ENCODE results near the gene CCM2.
A peak's percentile ranks its signal among the peaks of the same experiment; 100 is the strongest.

The CCM2 gene

GRCh38 chr7:44976040-44976745, 23.8 kb upstream of the CCM2 start:
- no peak overlapping the region for H3K27ac Mint-ChIP-seq
- H3K4me1 Mint-ChIP-seq: no peaks in the 10 kb centered on the region
- no peaks in the 10 kb centered on the region for H3K9me3 Mint-ChIP-seq
- DNase-seq: no peak
- peaks cover 3% of the 10 kb centered on the region for H3K27me3 Mint-ChIP-seq (ENCODE audit: low read depth, poor library complexity)
- no peaks in the 10 kb centered on the region for H3K36me3 Mint-ChIP-seq (ENCODE audit: low read depth)
- no peak overlapping the region for H3K4me3 Mint-ChIP-seq
- no peak for TF ChIP-seq CTCF (IDR thresholded peaks at IDR 0.05)

- DNase-seq: no peak
- Mint-ChIP-seq H3K27ac (no peak overlapping the region), H3K4me3 (no peak overlapping the region), H3K9me3 (no peaks in the 10 kb centered on the region), H3K27me3 (ENCODE audit: low read depth, poor library complexity) (peaks cover 3% of the 10 kb centered on the region), H3K36me3 (ENCODE audit: low read depth) (no peaks in the 10 kb centered on the region), H3K4me1 (no peaks in the 10 kb centered on the region)
- no peak for TF ChIP-seq CTCF (IDR thresholded peaks at IDR 0.05)
These were observed 23.2 kb upstream of the CCM2 start for GRCh38 chr7:44976746-44977196.

- Mint-ChIP-seq H3K36me3 (ENCODE audit: low read depth) (peaks cover 2% of the 10 kb centered on the region), H3K9me3 (no peaks in the 10 kb centered on the region), H3K4me1 (no peaks in the 10 kb centered on the region), H3K27me3 (ENCODE audit: low read depth, poor library complexity) (peaks cover 3% of the 10 kb centered on the region), H3K4me3 (no peak overlapping the region), H3K27ac (no peak overlapping the region)
- DNase-seq: no peak
- no peak for TF ChIP-seq CTCF (IDR thresholded peaks at IDR 0.05)
These were observed 22.6 kb upstream of the CCM2 start for GRCh38 chr7:44977304-44977958.

- Mint-ChIP-seq H3K27ac (peak overlapping the region; percentile 51), H3K36me3 (ENCODE audit: low read depth) (peaks cover 7% of the 10 kb centered on the region), H3K4me3 (no peak overlapping the region), H3K27me3 (ENCODE audit: low read depth, poor library complexity) (peaks cover 3% of the 10 kb centered on the region), H3K4me1 (no peaks in the 10 kb centered on the region), H3K9me3 (no peaks in the 10 kb centered on the region)
- no peak for TF ChIP-seq CTCF (IDR thresholded peaks at IDR 0.05)
- no peak for DNase-seq
These were observed 22.1 kb upstream of the CCM2 start for GRCh38 chr7:44977959-44978335.

GRCh38 chr7:44978511-44979366, 21.3 kb upstream of the CCM2 start, which contains the start of gene MYO1G:
MYO1G (minus strand) TSS chr7:44979015; CDS start chr7:44978961, 54 bp downstream.
- no peaks in the 10 kb centered on the region for H3K9me3 Mint-ChIP-seq
- TF ChIP-seq CTCF (IDR thresholded peaks at IDR 0.05): no peak
- no peak for DNase-seq
- H3K36me3 Mint-ChIP-seq (ENCODE audit: low read depth): peaks cover 15% of the 10 kb centered on the region
- H3K27ac Mint-ChIP-seq: peak within 1 kb of the TSS; percentile 55
- H3K27me3 Mint-ChIP-seq (ENCODE audit: low read depth, poor library complexity): peaks cover 3% of the 10 kb centered on the region
- no peak within 1 kb of the TSS for H3K4me3 Mint-ChIP-seq
- H3K4me1 Mint-ChIP-seq: peaks cover under 1% of the 10 kb centered on the region
